Muscle of arm (tissue), 12 donors: Measurements from ENCODE around the gene VAV3. TPM values are rescaled to one million over a fixed set of nuclear protein-coding genes. Genes with fewer than 3 reads are reported as not detected.

Experiments used
- DNase-seq: peaks from one replicate; pipeline ENCODE4 v3.0.0-alpha.2; 2013
- polyA plus RNA-seq, 12 donors: library from polyadenylated mRNA; unstranded; fragments of 120-200 nt; gene quantifications; one replicate each; pipeline ENCODE4 v1.2.1, GENCODE V29; 2013; ENCODE audit not compliant: insufficient read length in 12 of 12

Gene VAV3
- polyA plus RNA-seq, 12 donors, result 4.6 to 15.2 (median 5.8) TPM; not detected in 1

DNA sequence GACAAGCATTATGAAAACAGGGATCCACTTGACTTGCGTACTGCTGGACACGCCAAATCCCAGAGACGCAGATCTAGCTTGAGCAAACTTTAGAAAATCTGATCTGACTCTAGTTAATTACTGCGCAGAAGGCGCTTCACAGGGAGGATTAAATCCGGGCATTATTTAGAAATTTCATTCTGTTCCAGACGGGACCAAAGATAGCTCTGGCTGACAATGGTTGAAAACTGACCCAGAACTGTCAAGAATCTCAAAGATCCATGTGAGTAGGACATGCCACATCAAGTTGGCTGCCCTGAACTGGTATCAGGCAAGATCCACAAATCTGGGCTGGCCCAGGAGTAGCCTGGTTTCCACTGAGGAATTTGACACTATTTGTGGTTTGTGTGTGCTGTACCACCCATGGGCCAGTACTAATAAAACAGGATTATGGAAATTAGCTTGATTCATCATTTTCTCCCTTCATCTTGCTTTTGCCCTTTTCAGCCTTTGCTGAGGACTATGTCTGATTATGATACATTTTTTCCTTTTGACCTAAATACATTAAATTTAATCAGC, 171.0 kb downstream of the VAV3 start:
- no peak for DNase-seq

DNA sequence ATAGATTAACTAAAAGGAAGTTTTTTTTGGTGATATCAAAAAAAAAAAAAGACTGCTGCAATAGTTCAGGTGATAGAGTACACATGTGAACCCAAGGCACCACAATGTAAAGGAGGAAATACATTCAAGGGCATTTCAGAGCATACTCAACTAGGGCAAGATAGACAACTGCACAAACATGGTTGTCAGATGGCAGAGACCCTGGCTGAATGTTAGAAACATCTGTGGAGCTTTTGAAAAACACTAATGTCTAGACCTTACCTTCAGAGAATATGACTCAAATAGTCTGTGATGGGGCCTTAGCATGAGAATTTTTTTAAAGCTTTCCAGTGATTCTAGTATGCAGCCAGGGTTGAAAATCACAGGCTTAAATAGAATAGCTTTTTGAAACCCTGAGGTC, 173.6 kb downstream of the VAV3 start:
- DNase-seq, result no peak

DNA sequence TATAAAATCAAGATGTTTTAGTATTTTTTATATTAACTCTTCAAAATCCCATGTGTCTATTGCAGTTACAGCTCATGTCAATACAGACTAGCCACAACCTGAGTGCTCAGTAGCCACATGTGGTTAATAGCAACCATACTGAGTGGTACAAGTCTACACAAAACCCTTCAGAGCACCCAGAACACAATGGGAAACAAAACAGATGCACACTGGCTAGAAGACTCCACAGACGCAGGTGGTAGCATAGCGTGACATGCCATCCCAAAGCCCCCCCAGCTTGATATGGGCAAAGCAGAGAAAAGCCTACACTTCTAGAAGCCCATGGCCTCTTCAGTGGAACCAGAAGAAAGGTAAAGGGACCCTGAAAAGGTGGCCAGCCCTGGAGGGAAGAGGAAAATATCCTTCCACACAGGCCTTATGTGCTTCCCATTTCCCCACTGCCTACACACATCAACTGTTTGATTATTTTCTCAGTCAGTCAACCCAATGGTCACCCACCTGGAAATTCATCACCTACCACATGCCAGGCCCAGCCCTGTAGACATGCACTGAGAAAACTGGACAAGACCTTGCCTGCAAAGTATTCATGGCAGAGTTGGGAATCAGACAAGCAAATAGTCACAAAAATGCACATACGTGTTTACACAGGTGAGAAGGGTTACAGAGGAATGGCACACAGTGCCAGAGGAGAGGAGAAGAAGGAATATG, 175.0 kb downstream of the VAV3 start:
- DNase-seq, result no peak

DNA sequence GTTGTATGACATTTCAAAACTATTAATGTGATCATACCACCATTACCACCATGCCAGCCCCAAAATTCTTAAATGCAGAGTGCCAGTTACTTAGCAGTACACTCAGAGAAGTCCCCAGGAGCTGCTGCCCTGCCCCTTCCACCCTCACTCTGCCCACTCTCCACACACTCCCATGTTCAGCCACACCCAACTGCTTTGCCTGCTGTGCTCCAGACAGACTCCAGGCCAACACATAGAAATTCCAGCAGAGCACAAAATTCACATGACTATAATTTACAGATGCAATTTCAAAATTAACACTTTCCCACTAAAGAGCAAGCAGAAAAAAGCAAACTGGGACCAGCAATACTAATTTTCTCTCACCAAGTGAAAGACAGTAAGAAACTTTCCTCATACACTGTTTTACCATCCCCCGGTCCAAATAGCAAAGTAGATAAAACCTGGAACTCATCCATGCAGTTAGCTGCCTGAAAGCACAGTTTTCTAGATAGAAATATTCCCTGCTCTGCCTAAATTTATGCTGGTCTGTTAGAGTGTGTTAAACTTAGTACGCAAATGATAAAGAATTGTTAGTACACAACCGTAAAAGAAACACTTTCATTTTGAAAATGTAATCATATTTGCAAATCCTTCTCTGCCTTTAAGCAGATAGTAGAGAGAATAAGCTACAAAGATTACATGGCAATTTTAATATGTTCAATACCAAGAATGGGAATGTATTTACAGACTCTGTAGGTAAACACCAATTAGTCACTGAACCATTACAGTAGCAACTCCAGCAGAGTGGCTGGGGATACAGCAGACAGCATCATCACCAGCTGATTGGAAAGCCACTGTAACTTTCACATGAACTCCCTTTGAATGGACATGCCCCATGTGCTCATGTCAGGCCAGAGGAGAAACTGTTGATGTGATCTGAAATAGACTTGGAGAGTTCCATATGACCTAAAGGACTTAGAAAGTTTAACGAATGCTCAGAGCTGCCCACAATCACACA, 176.5 kb downstream of the VAV3 start:
- DNase-seq, result no peak

DNA sequence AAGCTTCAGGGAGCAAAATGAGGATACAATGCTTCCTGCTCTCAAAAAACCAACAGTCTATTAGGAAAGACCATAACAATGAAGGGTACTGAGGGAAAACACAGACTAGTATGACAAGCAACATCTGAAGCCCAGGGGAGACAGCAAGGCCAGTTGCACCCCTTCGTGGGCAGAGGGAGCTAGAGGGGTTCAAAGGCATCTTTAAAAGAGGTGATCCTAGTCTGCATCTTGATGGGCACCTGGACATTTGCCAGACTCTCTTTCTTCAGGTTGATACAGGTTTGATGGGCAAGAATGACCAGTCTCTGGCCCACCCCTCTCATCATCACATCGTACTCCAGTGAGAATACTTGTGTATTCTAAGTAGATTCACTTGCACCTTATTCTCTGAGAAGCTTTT, 177.7 kb downstream of the VAV3 start:
- no peak for DNase-seq

DNA sequence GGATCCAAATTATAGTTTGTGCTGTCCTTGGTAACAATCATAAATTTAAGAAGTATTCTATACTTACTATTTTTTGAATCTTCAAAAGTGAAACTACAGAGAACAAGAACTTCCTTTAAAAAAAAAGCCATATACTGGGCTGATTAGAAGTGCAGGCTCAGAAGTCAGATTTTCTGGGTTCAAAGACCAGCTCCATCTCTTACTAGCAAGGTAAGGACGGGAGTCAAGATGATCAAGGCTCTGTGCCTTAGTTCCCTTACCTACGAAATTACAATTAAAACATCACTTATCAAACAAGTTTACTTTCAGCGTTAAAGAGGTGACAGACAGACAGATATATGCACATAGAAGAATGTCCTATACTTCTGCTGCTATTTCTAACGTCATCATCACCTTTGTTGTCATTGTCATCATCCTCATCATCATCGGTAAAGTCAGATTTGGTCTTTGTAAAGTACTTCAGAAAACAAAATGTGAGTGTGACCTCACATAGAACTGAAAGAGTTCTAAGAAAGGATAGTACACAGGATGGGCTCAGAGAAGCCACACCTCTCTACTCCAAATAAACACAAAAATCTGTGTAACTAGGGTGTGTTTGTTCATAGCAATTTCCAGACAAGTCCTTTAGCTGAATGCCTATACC, 178.7 kb downstream of the VAV3 start:
- no peak for DNase-seq

DNA sequence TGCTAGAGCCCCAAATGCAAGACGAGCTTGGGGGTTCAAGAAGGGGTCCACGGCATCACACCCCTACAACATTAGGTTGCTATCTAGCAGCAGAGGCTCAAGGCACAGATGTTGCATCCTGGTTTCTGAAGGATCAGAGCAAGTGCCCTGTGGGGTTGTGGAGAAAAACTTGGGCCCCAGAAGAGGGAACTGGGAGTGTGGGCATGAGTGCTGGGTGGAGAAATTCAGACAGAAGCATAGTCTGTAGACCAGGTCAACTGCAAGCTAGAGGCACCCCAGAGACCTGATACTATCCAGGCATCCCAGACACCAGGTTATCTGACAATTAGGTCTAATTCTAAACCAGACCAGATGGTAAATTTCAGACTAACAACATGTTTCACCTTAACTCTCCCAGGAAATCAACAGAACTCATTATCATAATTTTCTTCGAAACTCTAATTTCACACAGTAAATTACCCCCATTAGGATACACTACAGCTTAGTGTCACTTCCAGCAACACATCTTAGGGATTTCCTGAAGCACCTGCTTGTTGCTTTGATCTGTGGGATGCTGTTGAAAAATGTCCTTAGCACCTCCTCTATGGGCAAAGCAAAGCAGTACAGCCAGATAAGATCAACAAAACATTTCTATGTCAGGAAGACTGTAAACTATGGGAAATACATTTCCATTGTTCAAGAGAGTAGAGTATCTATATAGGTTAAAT, 179.3 kb downstream of the VAV3 start:
- no peak for DNase-seq

DNA sequence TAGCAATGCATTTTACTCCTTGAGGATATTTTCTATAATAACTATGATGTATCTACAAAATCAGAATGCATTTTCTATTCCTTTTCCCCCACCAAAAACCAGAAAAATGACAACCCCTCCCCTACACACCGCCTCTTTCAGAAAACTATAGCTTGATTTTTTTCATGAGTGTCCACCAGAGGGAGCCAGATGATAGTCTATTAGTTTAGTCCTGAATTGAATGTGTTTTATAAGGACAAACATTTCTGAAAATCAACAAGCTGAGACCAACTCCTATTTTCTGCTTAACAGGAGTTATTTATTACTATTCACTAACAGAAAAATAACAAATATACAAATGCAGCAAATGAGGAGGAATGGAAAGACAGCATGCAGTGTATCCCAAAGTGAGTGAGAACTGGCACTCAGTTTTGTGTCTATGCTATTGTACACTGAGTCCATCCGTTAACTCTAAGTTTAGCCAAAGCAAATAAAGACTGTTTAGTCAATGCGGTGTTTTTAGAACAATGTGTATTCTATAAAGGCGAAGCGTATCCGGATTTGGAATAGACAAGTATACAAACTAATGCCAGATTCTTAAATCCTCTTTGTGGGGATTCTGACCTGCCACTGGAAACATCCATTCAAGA, 182.6 kb downstream of the VAV3 start:
- DNase-seq, result peak; percentile 67

DNA sequence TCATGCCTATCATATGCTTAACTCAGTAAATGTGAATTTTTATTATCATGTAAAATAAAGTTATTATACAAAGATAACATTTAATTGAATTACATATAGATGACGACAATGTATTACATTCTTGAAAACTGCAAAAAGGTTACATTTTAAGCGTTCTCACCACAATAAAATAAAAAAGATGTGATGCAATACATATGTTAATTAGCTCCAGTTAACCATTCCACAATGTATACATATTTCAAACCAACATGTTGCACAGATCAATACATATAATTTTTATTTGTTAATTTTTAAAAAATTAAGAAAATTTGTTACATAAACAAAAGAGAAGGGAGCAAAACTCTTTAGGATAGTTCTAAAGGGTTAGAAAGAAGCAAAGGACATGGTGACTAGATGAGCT, 183.7 kb downstream of the VAV3 start:
- no peak for DNase-seq

DNA sequence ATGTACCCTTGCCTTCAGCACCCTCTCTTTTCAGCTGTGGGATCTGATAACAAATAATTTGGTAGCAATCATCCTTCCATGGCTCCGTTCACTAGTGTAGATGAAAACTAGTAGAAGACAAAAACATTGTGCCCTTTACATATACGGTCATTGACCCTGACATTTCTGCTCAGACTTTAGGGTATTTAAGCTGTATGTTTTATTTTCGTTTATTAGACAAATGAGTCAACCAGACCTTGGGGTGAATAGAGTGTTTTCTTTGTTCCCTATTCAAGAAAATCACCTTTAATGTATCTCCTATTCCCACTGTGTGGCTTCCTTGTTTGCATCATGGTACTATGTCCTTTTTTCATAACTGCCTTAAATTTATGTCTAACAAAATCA, 187.3 kb downstream of the VAV3 start:
- no peak for DNase-seq

DNA sequence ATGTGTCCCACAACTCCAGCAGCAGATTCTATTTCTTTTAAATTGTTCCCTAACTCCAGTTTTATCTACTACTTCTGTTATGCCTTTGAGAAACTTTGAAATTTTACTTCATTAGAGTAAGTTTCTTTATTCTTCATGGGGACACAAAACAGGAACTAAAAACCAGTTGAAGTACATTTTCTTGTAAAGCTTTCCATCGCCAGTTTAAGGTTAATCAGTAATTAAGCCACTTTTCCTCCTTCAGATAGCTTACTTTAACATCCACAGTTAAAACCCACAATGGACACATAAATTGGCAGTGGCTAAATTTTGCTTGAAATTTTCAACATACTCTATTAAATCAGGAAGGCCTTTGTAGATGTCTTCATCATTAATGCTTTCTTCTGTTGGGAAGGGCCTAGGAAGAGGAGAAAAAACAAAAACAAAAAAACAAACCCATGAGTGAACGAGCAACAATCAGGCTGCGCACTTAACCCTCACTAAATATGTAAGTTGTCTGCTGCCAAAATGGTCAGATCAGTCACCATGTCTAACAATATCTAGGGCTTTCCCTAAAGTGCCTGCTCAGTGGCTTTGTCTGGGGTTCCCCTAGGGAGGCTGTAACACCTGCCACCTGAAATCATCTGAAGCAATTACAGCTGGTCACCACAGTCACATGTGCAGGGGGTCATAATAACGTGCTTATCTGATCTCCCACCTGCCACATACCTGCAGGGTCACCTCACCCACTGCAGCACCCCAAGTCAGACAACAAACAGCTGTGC, 187.9 kb downstream of the VAV3 start:
- DNase-seq, result no peak

DNA sequence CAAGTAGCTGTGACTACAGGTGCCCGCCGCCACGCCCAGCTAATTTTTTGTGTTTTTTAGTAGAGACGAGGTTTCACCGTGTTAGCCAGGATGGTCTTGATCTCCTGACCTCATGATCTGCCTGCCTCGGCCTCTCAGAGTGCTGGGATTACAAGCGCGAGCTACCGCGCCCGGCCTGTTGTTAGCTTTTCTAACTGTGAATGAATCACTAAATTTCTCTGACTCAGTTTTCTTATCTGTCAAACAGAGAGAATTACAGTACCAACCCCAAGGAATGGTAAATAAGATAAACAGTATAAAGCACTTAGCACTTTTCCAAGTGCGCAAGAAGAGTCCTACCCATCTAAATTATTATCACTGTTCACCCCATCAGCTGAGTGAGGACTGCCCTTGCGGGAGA, 193.6 kb downstream of the VAV3 start:
- DNase-seq, result no peak

DNA sequence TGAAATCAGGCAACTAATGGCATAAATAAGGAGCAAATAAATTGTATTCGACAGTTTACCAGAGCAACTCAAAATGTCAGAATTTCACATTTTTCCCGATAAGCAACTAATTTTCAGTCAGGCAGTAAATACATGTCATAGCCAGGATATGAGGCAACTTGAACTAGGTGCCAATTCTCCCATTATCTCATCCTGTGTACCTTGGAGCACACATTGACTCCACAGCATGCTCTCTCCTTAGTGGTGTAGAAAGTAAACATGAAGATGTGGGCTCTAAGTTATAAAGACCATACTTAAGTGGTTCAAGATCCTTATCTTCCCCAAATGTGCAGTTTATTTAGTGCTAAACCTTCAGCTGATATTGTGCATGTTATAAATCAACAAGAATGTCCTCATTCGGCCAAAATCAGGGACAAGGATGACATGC, 197.8 kb downstream of the VAV3 start:
- no peak for DNase-seq

DNA sequence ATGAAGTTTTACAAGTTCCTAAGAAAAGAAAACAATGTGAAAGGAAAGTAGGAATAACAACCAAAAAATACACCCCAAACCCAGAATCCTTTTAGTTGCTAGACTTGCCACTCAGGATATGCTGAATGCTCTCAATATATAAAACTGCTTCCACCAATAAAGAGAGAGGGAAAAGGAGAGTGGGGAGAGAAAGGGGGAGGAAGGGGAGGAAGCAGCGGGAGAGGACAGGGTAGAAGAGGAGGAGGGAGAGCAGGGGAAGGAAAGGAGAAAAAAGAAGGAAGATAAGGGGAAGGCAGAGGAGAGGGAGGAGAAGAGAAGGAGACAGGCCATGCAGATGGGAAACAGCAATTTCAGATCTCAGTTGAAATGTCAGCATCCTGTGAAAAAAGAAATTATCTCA, 198.4 kb downstream of the VAV3 start:
- no peak for DNase-seq

DNA sequence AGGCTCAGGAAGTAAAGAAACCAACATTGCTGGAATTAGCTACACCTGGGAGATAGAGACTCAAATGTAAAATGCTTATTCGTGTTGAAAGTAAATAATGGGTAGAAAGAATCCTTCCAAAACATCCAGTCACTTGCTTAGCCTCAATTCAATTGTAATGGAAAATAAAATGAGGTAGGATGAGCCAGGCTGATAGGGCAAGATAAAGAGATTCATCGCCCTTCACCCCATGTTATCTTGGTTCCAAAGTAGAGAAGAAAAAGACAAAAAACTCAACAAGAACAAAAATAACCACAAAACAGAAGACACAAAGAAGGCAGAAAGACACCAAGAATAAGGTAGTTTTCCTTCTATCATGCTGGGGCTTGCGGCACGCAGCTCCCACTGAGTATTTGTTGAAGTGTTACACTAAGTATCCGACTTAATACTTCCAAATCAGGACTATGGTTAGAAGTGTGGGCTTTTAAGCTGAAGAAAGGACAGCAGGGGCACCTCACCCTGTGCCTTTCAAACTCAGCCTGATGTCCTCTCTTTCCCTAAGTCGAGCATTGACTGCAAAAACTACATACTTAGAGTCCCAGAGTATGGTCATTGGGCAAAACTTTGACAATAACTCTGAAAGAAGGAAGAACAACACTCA, 202.1 kb downstream of the VAV3 start:
- no peak for DNase-seq

DNA sequence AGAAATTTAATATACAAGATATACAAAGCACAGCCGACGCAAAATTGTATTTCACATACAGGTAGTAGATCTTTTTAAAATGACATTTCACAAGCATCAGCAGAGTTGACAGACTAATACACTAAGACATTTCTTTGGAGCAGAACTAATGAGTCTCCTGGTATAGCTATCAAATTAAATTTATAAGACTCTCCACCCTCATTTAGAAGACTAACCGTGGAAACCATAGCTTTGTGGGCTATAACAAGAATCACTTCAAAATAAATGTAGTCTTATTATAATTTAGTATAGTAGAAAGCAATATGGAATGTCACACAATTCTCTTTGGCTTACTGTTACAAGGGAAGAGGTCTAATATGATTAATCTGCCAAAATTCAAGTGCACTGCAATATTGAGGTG, 204.9 kb downstream of the VAV3 start:
- DNase-seq, result no peak

DNA sequence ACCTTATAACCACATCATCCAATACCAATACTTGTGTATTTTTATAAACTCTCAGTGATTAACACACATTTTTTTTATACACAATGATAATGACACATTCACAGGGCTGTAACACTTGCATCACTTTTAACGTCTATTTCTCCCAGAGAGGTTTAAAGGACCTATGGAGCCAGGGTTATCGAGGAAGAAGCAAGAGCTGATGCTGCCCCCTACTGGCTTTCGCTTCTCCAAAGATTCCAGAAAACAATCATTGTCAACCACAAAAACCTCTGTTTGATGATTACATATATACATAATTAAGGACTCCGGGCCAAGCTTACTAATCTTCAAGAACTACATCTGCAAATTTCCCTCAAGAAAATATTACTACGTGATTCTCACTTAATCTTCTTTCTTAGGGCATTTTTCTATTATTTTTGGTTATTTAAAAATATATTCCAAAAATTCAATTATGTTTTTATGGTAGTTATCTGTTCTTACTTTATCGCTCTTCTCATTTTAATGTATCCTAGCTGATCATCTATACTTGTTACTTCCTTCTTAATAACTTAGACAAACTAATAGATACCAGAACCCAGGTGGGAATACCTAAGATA, 214.5 kb downstream of the VAV3 start:
- peak; percentile 49 for DNase-seq

DNA sequence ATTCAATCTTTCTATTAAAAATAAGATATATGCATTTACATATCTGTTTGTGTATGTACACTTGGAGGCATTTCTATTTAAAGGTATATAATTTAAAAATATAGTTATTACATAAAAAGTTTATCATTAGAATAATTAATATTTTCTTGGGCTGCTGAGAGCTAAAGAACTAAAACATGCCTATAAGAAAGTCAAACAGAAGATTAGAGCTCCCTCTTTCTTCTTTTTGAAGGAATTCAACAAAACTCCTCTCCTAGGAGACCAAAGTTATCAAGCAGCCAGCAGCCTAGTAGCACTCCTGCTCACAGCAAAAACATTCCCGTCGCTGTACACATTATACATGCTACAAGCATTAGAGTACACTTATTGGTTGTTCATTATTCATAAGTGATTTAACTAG, 216.4 kb downstream of the VAV3 start:
- no peak for DNase-seq

DNA sequence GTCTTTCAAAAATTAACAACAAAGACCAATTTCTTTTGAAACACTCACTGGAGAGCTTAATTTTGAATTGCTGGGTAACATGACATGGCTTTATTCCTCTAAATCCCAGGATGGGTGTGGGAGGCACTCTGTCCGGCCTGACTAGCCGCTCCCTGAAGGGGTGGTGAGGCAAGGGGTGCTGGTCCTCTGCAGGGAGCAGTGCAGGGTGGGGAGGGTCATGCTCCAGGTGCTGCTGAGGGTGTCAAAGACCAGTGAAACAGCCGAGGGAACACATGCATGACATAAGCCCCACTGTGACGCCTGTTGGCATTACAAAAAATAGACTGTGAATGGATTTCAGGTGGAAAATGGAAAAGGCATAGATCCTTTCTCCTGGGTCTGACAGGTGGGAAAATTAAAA, 223.7 kb downstream of the VAV3 start:
- no peak for DNase-seq
